IPS-18c (cell line): Measurements from ENCODE around the gene PRKX.
"Not testable (repeated sequence)": the region's sequence is repeated elsewhere in the genome, so short reads cannot be mapped to it uniquely, and the experiment has no call there.

Experiments
- H3K4me3 ChIP-seq: 2 replicates; pipeline ENCODE4 v1.7.0; 2013; ENCODE audit warnings: low read depth, mild to moderate bottlenecking, low read length, moderate library complexity; ENCODE audit not compliant: insufficient read depth
- H3K9me3 ChIP-seq: one replicate; pipeline ENCODE4 v1.6.1; 2013; ENCODE audit warnings: mild to moderate bottlenecking, low read length, moderate library complexity; ENCODE audit not compliant: control insufficient read depth, insufficient read depth

PRKX gene

GRCh38 chrX:3713937-3714434 is 537 bp upstream of the PRKX start:
- H3K4me3 ChIP-seq, result peak overlapping the region; percentile 51; the same call in 1 of the 2 replicates

GRCh38 chrX:3712870-3713224 is 602 bp downstream of the PRKX start:
- peak overlapping the region; percentile 62 for H3K4me3 ChIP-seq

More at GRCh38 chrX:3713937-3714434, 537 bp upstream of the PRKX start:
- peaks cover 14% of the 10 kb centered on the region for H3K9me3 ChIP-seq

GRCh38 chrX:3712051-3712869 is 1.2 kb downstream of the PRKX start:
- Histone ChIP-seq H3K9me3 (peaks cover 16% of the 10 kb centered on the region), H3K4me3 (peak overlapping the region; percentile 62)

More at GRCh38 chrX:3712870-3713224, 602 bp downstream of the PRKX start:
- peaks cover 16% of the 10 kb centered on the region for H3K9me3 ChIP-seq

GRCh38 chrX:3711331-3711917 is 2.0 kb downstream of the PRKX start:
- Histone ChIP-seq H3K9me3 (peaks cover 16% of the 10 kb centered on the region), H3K4me3 (peak overlapping the region; percentile 62)

GRCh38 chrX:3707673-3708274 is 5.7 kb downstream of the PRKX start:
- H3K4me3 ChIP-seq, result not testable (repeated sequence)
- H3K9me3 ChIP-seq, result peaks cover 20% of the 10 kb centered on the region

- no peak overlapping the region for H3K4me3 ChIP-seq
- H3K9me3 ChIP-seq, result peaks cover 12% of the 10 kb centered on the region
These were observed 7.0 kb downstream of the PRKX start for GRCh38 chrX:3706481-3706880.

GRCh38 chrX:3703251-3703650 is 10.2 kb downstream of the PRKX start:
- H3K4me3 ChIP-seq, H3K9me3 ChIP-seq: not testable (repeated sequence)

- H3K4me3 ChIP-seq, H3K9me3 ChIP-seq: not testable (repeated sequence)
These were observed 11.4 kb downstream of the PRKX start for GRCh38 chrX:3702095-3702494.

- H3K9me3 ChIP-seq, H3K4me3 ChIP-seq: not testable (repeated sequence)
These were observed 12.0 kb downstream of the PRKX start for GRCh38 chrX:3701445-3701928.

GRCh38 chrX:3699821-3700381 is 13.5 kb downstream of the PRKX start:
- H3K9me3 ChIP-seq, result no peaks in the 10 kb centered on the region
- H3K4me3 ChIP-seq, result no peak overlapping the region

GRCh38 chrX:3697701-3698279 is 15.7 kb downstream of the PRKX start:
- Histone ChIP-seq H3K4me3 (no peak overlapping the region), H3K9me3 (peaks cover 5% of the 10 kb centered on the region)

GRCh38 chrX:3697220-3697684 is 16.2 kb downstream of the PRKX start:
- H3K4me3 ChIP-seq, result no peak overlapping the region

GRCh38 chrX:3695536-3695935 is 17.9 kb downstream of the PRKX start:
- H3K4me3 ChIP-seq, result no peak overlapping the region
- H3K9me3 ChIP-seq, result peaks cover 7% of the 10 kb centered on the region

More at GRCh38 chrX:3697220-3697684, 16.2 kb downstream of the PRKX start:
- H3K9me3 ChIP-seq, result peaks cover 5% of the 10 kb centered on the region

GRCh38 chrX:3690140-3690539 is 23.3 kb downstream of the PRKX start:
- no peak overlapping the region for H3K4me3 ChIP-seq
- peaks cover 9% of the 10 kb centered on the region for H3K9me3 ChIP-seq

- not testable (repeated sequence) for H3K4me3 ChIP-seq
These were observed 30.2 kb downstream of the PRKX start for GRCh38 chrX:3683236-3683635.

GRCh38 chrX:3680459-3680858 is 33.0 kb downstream of the PRKX start:
- peaks cover 5% of the 10 kb centered on the region for H3K9me3 ChIP-seq
- no peak overlapping the region for H3K4me3 ChIP-seq

More at GRCh38 chrX:3683236-3683635, 30.2 kb downstream of the PRKX start:
- H3K9me3 ChIP-seq, result not testable (repeated sequence)

GRCh38 chrX:3679669-3680068 is 33.8 kb downstream of the PRKX start:
- Histone ChIP-seq H3K4me3 (no peak overlapping the region), H3K9me3 (peaks cover 5% of the 10 kb centered on the region)
